Ectodermal cell (in vitro differentiated cells): Measurements from ENCODE around the gene STPG4.

Experiments used
- H3K27ac ChIP-seq: 2 replicates; pipeline ENCODE4 v1.7.0; 2013; ENCODE audit warnings: mild to moderate bottlenecking, low read depth, low read length; ENCODE audit not compliant: insufficient read depth, poor library complexity, severe bottlenecking
- H3K27me3 ChIP-seq: 2 replicates; pipeline ENCODE4 v1.7.0; 2013; ENCODE audit warnings: mild to moderate bottlenecking, low read length; ENCODE audit not compliant: insufficient read depth, control insufficient read depth, poor library complexity, severe bottlenecking
- H3K36me3 ChIP-seq: one replicate; pipeline ENCODE4 v1.7.0; 2013; ENCODE audit warnings: low read length; ENCODE audit not compliant: control insufficient read depth, insufficient read depth
- H3K4me1 ChIP-seq: one replicate; pipeline ENCODE4 v1.7.0; 2013; ENCODE audit warnings: low read length; ENCODE audit not compliant: control insufficient read depth, insufficient read depth
- H3K4me3 ChIP-seq: 2 replicates; pipeline ENCODE4 v1.7.0; 2013; ENCODE audit warnings: low read depth, low read length, control low read depth; ENCODE audit not compliant: insufficient read depth
- H3K9me3 ChIP-seq: 2 replicates; pipeline ENCODE4 v1.7.0; 2013; ENCODE audit warnings: mild to moderate bottlenecking, low read length, moderate library complexity; ENCODE audit not compliant: control insufficient read depth
- WGBS, 2 experiments: methylation state at CpG; one replicate each; pipeline ENCODE4 v1.1.7; 2013; ENCODE audit warnings: missing lambda C conversion rate in 2 of 2; 5-methylcytosine and 5-hydroxymethylcytosine counted together

Gene STPG4

GRCh38 chr2:47038656-47039488 lies 116.2 kb downstream of the STPG4 start:
- 87 to 90% methylated on average over 8 to 9 of the region's 9 CpGs for WGBS, 2 experiments
- Histone ChIP-seq H3K4me1 (peaks cover 52% of the 10 kb centered on the region), H3K9me3 (no peaks in the 10 kb centered on the region), H3K27ac (no peak overlapping the region), H3K4me3 (no peak overlapping the region), H3K36me3 (no peaks in the 10 kb centered on the region), H3K27me3 (no peaks in the 10 kb centered on the region)

GRCh38 chr2:47037678-47038077 lies 117.4 kb downstream of the STPG4 start:
- no peak overlapping the region for H3K27ac ChIP-seq
- H3K9me3 ChIP-seq: no peaks in the 10 kb centered on the region
- peaks cover 54% of the 10 kb centered on the region for H3K4me1 ChIP-seq
- H3K36me3 ChIP-seq: no peaks in the 10 kb centered on the region
- no peaks in the 10 kb centered on the region for H3K27me3 ChIP-seq
- 84 to 86% methylated on average over 9 of the region's 9 CpGs for WGBS, 2 experiments
- H3K4me3 ChIP-seq: no peak overlapping the region
